T-helper 2 cell treated with Interferon-gamma antibody and Interleukin-4, amounts not matched to agents 5 μg/mL and 100 μg/mL, for 36 hours (primary cell): ENCODE data around the gene FZR1.

Experiments used
- DNase-seq: peaks from one replicate; pipeline ENCODE4 v3.0.0; 2021; ENCODE audit warnings: low spot score
- H3K27ac Mint-ChIP-seq: one replicate; pipeline ENCODE4 v1.8.0; 2021; ENCODE audit warnings: mild to moderate bottlenecking, mixed read lengths
- H3K27me3 Mint-ChIP-seq: one replicate; pipeline ENCODE4 v1.8.0; 2021; ENCODE audit warnings: low read depth, mixed read lengths
- H3K36me3 Mint-ChIP-seq: one replicate; pipeline ENCODE4 v1.8.0; 2021; ENCODE audit warnings: low read depth, mixed read lengths
- H3K4me1 Mint-ChIP-seq: one replicate; pipeline ENCODE4 v1.8.0; 2021; ENCODE audit warnings: low read depth, mixed read lengths
- H3K4me3 Mint-ChIP-seq: one replicate; pipeline ENCODE4 v1.8.0; 2022; ENCODE audit warnings: mild to moderate bottlenecking, moderate library complexity, mixed read lengths
- H3K9me3 Mint-ChIP-seq: one replicate; pipeline ENCODE4 v1.8.0; 2021; ENCODE audit warnings: mixed read lengths

The FZR1 gene

DNA sequence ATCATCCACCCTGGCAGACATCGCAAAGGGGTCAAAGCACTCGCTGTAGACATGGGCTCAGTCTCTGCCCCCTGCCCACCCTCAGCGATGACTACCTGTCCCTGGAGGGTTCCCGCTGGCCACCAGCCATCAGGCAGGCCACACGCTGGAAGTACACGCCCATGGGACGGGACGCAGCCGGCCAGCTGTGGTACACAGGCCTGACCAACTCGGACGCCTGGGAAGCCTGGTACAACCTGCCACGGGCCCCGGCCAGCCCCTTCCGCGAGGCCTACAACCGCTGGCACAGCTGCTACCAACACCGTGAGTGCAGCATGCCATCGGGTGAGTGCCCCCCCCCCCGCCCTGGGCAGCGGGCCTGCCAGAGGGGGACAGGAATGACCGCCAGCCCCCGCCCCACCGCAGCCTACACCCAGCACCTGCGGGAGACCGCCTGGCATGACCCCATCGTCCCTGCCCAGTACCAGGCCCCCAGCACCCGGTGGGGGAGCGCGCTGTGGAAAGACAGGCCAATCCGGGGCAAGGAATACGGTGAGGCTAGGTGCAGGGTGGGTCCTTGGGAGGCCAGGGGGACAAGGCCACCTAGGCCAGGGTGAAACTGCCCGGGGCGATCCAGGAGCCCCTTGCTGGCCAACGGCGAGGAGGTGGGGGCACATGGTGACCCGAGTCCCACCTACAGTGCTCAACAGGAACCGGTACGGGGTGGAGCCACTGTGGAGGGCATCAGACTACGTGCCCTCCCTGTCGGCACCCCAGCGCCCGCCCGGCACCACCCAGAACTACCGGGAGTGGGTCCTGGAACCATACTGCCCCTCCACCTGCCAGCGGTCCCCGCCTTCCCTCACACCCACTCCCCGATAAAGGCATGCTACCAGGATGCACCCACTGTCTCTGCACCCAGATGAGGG is 37.3 kb downstream of the FZR1 start:
- H3K4me1 Mint-ChIP-seq, result no peaks in the 10 kb centered on the region
- no peak for DNase-seq
- no peaks in the 10 kb centered on the region for H3K27me3 Mint-ChIP-seq
- H3K27ac Mint-ChIP-seq, result no peak overlapping the region
- H3K9me3 Mint-ChIP-seq, result no peaks in the 10 kb centered on the region
- peaks cover 19% of the 10 kb centered on the region for H3K36me3 Mint-ChIP-seq
- H3K4me3 Mint-ChIP-seq, result no peak overlapping the region

DNA sequence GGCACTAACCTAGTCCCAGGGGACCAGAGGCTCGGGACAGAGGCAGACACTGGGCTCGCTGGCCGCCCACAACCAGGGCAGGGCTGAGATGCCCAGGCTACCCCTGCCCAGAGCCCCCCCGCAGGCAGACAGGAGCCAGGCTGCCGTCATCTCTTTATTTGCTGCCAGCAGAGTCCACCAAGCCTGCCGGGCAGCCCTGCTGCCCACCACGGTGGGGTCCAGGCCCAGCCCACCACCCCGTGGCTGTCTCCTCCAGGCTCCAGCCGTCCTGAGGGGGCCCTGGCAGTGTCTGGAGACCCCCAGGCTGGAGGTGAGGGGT is 37.9 kb downstream of the FZR1 start:
- no peaks in the 10 kb centered on the region for H3K27me3 Mint-ChIP-seq
- no peak overlapping the region for H3K4me3 Mint-ChIP-seq
- H3K4me1 Mint-ChIP-seq, result no peaks in the 10 kb centered on the region
- H3K27ac Mint-ChIP-seq, result no peak overlapping the region
- no peak for DNase-seq
- peaks cover 19% of the 10 kb centered on the region for H3K36me3 Mint-ChIP-seq
- no peaks in the 10 kb centered on the region for H3K9me3 Mint-ChIP-seq

DNA sequence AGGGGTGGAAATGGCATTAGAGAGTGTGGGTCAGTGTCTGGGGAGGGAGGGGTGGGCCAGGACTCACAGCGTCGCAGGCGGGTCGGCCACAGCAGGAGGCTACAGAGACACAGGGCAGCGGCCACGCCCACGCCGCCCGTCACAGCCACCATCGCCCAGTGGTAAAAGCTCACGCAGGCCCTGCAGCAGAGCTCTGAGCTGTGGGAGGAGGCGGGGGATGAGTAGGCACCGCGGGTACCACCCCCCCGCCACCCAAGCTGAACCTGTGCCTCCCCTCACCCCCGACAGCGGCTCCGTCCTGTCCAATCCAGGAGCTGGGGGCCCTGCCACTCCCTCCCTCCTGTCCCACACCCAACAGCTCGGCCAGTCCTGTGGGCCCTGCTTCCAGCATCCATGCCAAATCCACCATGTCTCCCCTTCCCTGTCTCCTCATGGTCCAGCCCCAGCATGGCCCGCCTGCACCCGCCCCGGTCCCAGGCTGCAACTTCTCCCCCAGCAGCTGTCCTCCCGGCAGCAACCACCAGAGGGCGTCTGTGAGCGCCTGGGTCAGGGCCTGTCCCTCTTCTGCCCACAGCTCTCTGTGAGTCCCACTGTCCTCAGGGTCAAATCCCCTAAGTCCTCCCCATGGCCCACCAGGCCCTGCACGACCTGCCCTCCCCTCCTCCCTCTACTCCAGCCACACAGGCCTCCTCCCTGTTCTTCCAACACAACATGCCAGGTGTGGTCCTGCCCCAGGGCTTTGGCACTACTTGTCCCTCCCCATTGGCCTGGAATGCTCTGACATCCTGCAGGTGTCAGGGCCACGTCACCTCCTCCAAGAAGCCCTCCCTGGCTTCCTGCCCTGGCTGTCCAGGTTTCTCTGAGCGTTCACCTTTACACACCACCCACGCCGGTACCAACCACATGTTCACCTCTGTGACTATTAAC is 38.9 kb downstream of the FZR1 start:
- peak; percentile 67 for DNase-seq
- peak overlapping the region; percentile 62 for H3K27ac Mint-ChIP-seq
- no peaks in the 10 kb centered on the region for H3K9me3 Mint-ChIP-seq
- H3K4me3 Mint-ChIP-seq, result no peak overlapping the region
- H3K4me1 Mint-ChIP-seq, result no peaks in the 10 kb centered on the region
- peaks cover 11% of the 10 kb centered on the region for H3K36me3 Mint-ChIP-seq
- H3K27me3 Mint-ChIP-seq, result no peaks in the 10 kb centered on the region

DNA sequence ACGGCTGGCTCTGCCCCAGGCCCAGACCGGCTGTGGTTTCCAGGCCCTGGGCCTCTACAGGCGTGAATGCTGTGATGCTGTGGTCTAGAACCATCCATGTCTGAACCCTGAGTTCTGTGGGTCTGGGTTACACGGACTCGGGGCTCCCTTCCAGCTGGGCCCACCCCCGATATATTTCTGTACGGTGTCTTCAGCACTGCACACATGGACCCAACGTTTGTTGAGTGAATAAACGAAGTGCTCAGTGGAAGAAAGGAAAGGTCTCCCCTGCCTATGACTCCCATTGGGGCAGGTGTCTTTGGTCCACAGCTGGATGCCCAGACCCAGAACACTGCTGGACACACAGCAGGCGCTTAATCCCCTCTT is 39.5 kb downstream of the FZR1 start:
- H3K27me3 Mint-ChIP-seq, result no peaks in the 10 kb centered on the region
- H3K36me3 Mint-ChIP-seq, result peaks cover 11% of the 10 kb centered on the region
- peak overlapping the region; percentile 62 for H3K27ac Mint-ChIP-seq
- no peaks in the 10 kb centered on the region for H3K9me3 Mint-ChIP-seq
- DNase-seq, result no peak
- no peaks in the 10 kb centered on the region for H3K4me1 Mint-ChIP-seq
- no peak overlapping the region for H3K4me3 Mint-ChIP-seq

DNA sequence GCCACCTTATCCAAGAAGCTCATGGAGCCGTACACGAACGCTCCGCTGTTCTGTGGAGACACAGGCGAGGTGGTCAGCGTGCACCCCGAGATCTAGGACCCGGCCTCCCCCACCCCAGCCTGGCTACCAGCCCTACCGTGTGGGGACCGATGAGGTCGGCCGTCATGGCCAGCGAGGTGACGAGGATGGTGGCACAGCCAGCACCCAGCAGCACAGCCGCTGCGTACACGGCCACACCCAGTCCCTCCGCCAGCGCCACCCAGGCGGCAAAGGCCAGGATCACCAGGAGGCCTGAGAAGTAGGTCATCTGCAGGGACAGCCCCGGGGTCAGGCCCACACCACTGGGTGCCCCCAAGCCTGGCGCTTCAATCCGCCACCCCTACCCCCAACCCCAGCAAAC is 40.0 kb downstream of the FZR1 start:
- no peak overlapping the region for H3K27ac Mint-ChIP-seq
- no peak overlapping the region for H3K4me3 Mint-ChIP-seq
- no peaks in the 10 kb centered on the region for H3K4me1 Mint-ChIP-seq
- no peak for DNase-seq
- peaks cover 13% of the 10 kb centered on the region for H3K36me3 Mint-ChIP-seq
- no peaks in the 10 kb centered on the region for H3K9me3 Mint-ChIP-seq
- H3K27me3 Mint-ChIP-seq, result no peaks in the 10 kb centered on the region

DNA sequence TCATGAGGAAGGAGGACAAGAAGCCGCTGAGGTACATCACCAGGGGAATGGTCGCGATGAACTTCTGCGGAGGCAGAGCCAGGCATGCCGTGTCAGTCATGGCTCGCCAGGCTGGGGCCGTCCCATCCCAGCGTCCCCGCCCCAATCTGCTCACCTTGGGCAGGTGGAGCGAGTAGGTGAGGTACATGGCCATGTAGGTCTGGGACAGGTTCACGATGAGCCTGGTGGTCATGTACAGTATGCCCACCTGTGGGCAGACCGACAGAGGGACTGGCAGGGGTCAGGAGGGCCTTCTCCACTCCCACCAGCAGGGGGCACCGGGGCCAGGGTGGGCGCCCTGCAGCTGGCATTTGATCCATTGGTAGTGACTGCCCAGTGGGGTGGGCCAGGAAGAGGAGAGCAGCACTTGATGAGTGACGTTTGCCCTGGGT is 41.2 kb downstream of the FZR1 start:
- H3K27ac Mint-ChIP-seq, result no peak overlapping the region
- no peaks in the 10 kb centered on the region for H3K9me3 Mint-ChIP-seq
- H3K4me3 Mint-ChIP-seq, result no peak overlapping the region
- no peaks in the 10 kb centered on the region for H3K27me3 Mint-ChIP-seq
- peaks cover 13% of the 10 kb centered on the region for H3K36me3 Mint-ChIP-seq
- DNase-seq, result no peak
- peaks cover 3% of the 10 kb centered on the region for H3K4me1 Mint-ChIP-seq

DNA sequence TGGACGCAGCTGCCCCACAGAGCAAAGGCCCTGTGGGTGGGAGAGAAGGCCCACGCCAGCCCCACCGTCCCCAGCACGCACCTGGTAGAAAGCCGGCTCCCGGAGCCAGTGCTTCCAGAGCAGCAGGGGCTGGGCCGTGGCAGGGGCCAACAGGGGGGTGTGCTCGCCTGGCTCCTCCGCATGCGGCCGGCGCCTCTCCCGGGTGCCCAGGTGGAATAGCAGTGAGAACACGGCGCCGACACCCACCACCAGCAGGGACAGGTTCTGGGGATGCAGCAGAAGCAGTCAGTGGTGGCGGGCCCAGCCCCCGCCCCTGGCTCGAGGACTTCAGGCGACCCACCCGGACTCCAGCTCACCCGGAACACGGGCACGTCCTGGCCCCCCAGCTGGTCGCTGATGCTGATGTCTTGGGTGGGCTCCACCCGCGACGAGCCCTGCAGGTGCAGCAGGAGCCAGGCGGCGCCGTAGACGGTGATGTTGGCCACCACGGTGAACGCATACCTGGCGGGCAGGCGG is 41.7 kb downstream of the FZR1 start:
- H3K9me3 Mint-ChIP-seq, result no peaks in the 10 kb centered on the region
- peaks cover 5% of the 10 kb centered on the region for H3K4me1 Mint-ChIP-seq
- DNase-seq, result no peak
- no peak overlapping the region for H3K27ac Mint-ChIP-seq
- H3K27me3 Mint-ChIP-seq, result no peaks in the 10 kb centered on the region
- H3K4me3 Mint-ChIP-seq, result no peak overlapping the region
- H3K36me3 Mint-ChIP-seq, result peaks cover 13% of the 10 kb centered on the region

DNA sequence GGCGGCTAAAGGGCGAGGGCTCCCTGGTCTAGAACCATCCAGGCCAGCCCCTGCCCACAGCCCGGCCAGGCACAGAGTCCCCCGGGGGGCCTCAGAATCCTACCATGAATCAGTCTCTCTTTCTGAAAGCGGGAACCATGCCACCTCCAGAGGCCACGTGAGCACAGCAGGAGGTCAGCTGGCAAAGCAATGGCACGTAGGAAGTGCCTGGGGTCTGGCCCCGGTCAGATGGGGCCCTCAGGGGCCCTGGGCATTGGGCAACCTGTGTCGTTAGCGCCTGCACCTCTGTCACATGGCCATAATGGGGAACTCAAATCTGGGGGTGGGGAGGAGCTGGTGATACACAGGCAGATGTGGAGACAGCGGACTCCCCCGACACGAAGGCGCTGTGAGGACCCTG is 42.5 kb downstream of the FZR1 start:
- Mint-ChIP-seq H3K9me3 (no peaks in the 10 kb centered on the region), H3K4me1 (peaks cover 5% of the 10 kb centered on the region), H3K36me3 (peaks cover 13% of the 10 kb centered on the region), H3K27ac (no peak overlapping the region), H3K27me3 (no peaks in the 10 kb centered on the region), H3K4me3 (no peak overlapping the region)
- no peak for DNase-seq

DNA sequence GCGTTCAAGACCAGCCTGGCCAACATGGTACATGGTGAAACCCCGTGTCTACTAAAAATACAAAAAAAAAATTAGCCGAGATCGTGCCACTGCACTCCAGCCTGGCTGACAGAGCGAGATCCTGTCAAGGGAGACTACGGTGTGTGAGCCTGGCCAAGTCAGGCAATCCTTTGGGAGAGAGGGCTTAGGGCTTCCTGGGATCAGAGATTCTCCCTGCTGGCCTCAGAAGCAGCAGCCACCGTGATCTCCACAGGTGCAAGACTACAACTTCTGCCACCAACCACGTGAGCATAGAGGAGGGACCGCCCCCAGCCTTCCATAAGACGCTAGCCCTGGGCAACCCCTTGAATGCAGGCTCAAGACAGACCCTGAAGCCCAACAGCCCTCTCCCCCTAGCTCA is 43.7 kb downstream of the FZR1 start:
- Mint-ChIP-seq H3K27ac (no peak overlapping the region), H3K27me3 (no peaks in the 10 kb centered on the region), H3K4me3 (no peak overlapping the region)

DNA sequence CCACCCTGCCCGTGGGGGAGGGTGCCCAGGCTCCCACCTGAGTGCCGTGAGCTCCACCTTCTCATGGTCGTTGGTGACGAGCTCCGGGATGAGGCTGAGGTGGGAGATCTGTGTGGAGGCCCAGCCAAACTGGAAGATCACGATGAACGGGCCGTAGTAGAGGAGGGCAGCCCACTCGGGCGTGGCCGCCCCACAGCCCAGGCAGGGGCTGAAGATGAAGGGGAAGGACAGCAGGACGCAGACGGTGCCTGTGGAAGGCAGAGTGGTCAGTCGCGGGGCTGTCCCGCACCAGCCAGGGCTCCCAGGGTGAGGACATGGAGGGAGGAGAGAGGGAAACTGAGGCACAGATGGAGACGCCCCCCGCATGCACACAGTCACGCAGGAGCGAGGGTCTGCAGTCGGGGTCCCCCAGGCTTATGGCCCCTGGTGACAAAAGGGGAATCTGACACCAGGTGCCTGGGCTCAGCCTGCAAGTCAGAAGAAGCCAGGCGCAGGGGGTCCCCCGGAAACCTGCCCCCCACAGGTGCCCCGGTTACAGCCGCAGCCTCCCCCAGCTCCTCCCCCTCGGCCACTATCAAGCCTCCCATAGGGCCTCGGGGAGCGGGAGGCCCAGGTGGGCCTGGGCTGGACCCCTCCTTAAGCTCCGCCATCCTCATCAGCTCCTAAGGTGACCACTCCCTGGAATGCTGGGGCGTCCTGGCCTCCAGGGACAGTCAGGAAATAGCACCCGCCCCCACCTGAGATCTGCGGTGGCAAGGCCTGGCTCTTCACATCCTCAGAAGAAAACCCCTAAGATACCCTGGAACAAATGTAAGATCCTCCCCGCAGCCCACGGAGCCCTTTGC is 45.1 kb downstream of the FZR1 start:
- H3K27me3 Mint-ChIP-seq, result no peaks in the 10 kb centered on the region
- H3K9me3 Mint-ChIP-seq, result no peaks in the 10 kb centered on the region
- peaks cover 23% of the 10 kb centered on the region for H3K4me1 Mint-ChIP-seq
- H3K36me3 Mint-ChIP-seq, result peaks cover 7% of the 10 kb centered on the region
- H3K4me3 Mint-ChIP-seq, result no peak overlapping the region
- no peak for DNase-seq
- no peak overlapping the region for H3K27ac Mint-ChIP-seq

More for the DNA sequence above, 43.7 kb downstream of the FZR1 start:
- no peak for DNase-seq
- H3K4me1 Mint-ChIP-seq, result peaks cover 11% of the 10 kb centered on the region
- H3K36me3 Mint-ChIP-seq, result peaks cover 17% of the 10 kb centered on the region
- no peaks in the 10 kb centered on the region for H3K9me3 Mint-ChIP-seq

DNA sequence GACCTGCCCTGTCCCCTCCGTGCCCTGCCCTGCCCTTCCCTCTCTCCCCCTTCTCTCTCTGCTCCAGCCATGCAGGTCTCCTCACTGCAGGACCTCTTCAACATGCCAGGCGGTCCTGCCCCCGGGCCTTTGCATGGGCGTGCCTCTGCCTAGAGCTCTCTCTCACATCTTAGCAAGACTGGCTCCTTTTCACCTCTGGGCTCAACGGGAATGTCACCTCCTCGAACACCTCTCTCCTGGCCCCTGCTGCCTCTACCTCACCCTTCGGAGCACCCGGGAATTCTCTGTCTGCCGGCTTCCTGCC is 45.6 kb downstream of the FZR1 start:
- no peak for DNase-seq
- H3K9me3 Mint-ChIP-seq, result no peaks in the 10 kb centered on the region
- H3K4me3 Mint-ChIP-seq, result no peak overlapping the region
- H3K27ac Mint-ChIP-seq, result no peak overlapping the region
- no peaks in the 10 kb centered on the region for H3K27me3 Mint-ChIP-seq
- H3K36me3 Mint-ChIP-seq, result peaks cover 11% of the 10 kb centered on the region
- H3K4me1 Mint-ChIP-seq, result peaks cover 29% of the 10 kb centered on the region

DNA sequence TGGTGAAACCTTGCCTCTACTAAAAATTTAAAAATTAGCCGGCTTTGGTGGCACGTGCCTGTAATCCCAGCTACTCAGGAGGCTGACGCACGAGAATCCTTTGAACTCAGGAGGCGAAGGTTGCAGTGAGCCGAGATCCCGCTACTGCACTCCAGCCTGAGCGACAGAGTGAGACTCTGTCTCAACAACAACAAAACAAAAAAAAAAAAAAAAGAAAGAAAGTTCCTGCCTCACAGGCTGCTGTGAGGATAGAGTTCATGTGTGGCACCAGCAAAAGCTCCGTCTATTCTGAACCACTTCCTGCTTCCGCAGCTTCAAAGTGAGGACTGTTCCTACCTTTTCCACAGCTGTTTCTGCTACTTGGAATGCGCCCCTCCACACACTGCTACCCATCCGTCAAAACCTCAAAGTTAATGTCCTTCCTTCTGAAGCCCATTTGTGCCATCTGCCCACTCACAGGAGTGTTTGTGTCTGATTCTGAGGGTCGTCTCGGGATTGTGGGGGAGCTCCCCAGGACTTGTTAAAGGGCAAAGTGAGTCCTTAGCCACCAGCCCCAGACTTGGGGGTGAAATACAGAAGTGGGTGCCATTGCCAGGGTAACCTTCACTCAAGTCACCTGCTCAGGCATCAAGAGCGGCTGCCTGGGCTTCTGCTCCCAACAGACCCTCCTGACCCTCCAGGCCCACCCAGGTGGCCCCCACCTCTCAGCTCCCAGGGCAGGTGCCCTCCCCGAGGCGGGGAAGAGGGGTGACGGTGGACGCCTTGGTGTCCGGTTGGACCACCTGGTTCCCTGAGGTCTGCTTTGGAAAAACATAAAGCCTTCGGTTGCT is 48.4 kb downstream of the FZR1 start:
- peaks cover 12% of the 10 kb centered on the region for H3K36me3 Mint-ChIP-seq

More for the DNA sequence above, 48.4 kb downstream of the FZR1 start:
- H3K9me3 Mint-ChIP-seq, result no peaks in the 10 kb centered on the region
- peak overlapping the region; percentile 100 for H3K4me3 Mint-ChIP-seq
- peak overlapping the region; percentile 87 for H3K27ac Mint-ChIP-seq
- no peak for DNase-seq
- no peaks in the 10 kb centered on the region for H3K27me3 Mint-ChIP-seq
- H3K4me1 Mint-ChIP-seq, result peaks cover 34% of the 10 kb centered on the region
